AG08395 (cell line): ENCODE measurements around the gene SIK3.
"Not testable (repeated sequence)": the region's sequence is repeated elsewhere in the genome, so short reads cannot be mapped to it uniquely, and the experiment has no call there.

Source experiments
- DNase-seq: peaks from one replicate; pipeline ENCODE4 v3.0.0; 2012; ENCODE audit warnings: mixed read lengths, low spot score

Gene SIK3

GRCh38 chr11:117076941-117077691 is 21.1 kb downstream of the SIK3 start:
- DNase-seq, result no peak

GRCh38 chr11:117075186-117075585 is 23.0 kb downstream of the SIK3 start:
- no peak for DNase-seq

GRCh38 chr11:117074119-117074518 is 24.1 kb downstream of the SIK3 start:
- no peak for DNase-seq

GRCh38 chr11:117073539-117073938 is 24.7 kb downstream of the SIK3 start:
- no peak for DNase-seq

- peak; percentile 88 for DNase-seq
Measured at GRCh38 chr11:117072517-117073461, 25.4 kb downstream of the SIK3 start.

DNA sequence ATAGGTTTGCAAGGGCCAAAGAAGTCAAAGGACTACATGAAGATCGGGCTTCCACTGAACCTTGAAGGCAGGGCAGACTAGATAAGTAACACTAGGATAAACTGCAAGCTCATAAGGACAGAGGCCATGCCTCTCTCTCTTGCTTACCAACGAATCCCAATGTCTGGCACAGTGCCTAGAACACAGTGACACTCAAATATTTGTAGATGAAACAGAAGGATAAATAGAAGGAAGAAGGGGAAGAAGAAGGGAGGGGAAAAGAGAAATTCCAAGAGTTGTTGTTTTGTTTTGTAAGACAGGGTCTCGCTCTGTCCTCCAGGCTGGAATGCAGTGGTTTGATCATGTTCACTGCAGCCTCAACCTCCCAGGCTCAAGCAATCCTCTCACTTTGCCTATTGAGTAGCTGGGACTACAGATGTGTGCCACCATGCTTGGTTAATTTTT is 26.9 kb downstream of the SIK3 start:
- no peak for DNase-seq

DNA sequence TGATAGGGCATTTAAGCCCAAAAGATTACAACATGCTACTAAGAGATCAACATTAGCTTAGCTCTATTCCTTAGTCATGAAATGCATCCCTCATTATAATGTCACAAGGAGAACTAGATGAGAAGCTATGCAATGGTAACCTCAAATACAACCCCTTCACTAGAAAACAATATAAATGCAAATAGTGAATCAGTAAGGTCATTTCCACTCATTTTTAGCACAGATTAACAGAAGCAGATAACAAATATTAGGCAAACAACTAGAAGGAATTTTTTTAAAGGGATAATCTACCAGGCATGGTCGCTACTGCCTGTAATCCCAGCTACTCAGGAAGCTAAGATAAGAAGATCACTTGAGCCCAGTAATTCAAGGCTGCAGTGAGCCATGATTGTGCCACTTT is 28.2 kb downstream of the SIK3 start:
- no peak for DNase-seq

DNA sequence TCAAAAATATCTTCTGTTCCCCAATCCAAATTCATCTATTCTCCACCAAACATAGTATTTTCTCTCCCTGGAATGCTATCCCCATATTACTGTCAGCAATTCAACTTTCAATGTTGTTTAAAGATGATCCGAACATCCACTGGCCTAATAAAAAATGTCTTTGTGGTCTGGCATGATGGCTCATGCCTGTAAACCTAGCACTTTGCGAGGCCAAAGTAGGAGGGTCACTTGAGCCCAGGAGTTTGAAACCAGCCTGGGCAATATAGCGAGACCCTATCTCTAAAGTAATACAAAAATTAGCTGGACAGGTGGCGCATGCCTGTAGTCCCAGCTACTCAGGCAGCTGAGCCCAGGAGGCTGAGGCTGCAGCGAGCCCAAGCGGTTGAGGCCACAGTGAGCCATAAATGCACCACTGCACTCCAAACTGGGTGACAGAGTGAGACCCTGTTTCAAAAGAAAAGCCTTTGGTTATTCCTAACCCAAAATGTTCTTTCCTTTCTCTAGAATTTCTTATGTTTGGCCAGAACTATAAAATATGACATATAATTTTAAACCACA is 29.8 kb downstream of the SIK3 start:
- no peak for DNase-seq

GRCh38 chr11:117066959-117067358 is 31.3 kb downstream of the SIK3 start:
- no peak for DNase-seq

DNA sequence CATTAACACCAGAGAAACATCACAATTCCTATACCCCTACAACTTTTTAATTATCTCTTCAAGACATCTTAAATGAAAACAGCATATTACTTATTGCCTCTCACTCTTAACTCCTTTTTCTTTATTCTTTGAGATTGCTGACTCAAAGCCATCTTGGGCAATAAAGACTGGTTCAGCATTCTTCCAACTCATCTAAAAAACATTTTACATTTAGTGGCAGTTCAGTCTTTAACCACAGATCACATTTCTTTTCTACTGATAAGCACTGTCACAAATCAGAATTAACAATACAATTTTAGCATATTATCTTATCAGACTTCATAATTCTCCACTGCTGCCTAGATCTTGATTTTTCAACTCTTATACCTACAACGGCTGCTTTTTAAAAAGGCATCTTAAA is 34.0 kb downstream of the SIK3 start:
- peak; percentile 61 for DNase-seq

GRCh38 chr11:117062498-117062897 is 35.7 kb downstream of the SIK3 start:
- no peak for DNase-seq

GRCh38 chr11:117061256-117061655 is 37.0 kb downstream of the SIK3 start:
- no peak for DNase-seq

GRCh38 chr11:117059611-117060148 is 38.5 kb downstream of the SIK3 start:
- DNase-seq, result no peak

DNA sequence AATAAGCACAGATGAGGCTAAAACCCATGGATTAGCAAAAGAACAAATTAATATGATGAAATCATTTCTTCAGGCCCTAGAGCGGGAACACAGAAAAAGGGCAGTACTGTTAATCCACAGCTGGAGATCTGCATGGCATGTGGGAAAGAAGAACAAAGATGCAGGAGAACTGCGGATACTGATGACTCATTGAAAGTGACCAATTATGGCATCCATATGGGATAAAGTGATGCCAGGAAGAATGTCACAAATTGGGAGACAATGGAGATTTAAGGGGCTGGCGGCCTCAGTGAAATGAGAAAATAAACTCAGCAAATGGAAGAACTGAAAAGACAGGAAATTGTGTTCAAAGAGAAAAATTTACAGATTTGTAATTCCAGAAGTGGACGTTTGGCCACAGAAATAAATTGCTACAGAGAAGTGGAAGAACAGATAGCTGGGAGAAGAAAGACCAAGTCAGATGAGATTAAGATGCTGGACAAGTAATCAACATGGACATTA is 39.4 kb downstream of the SIK3 start:
- peak; percentile 76 for DNase-seq

DNA sequence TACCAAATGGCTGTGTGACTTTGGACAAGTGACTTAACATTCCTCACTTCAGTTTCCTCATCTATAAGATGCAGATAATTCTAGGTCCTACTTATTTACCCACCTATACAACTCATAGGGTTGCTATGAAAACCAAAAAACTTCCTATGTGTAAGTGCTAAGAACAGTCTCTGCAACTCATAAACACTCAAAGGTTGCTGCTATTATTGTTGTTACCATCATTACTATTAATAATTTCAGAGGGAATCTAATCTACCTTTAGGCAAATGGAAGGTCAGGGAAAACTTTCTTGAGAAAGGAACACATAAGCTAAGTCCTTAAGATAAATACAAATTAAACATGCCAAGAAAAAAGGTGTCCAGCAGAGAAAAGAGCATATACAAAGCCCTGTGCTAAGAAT is 40.5 kb downstream of the SIK3 start:
- DNase-seq, result no peak

GRCh38 chr11:117057317-117057716 is 40.9 kb downstream of the SIK3 start:
- DNase-seq, result no peak

DNA sequence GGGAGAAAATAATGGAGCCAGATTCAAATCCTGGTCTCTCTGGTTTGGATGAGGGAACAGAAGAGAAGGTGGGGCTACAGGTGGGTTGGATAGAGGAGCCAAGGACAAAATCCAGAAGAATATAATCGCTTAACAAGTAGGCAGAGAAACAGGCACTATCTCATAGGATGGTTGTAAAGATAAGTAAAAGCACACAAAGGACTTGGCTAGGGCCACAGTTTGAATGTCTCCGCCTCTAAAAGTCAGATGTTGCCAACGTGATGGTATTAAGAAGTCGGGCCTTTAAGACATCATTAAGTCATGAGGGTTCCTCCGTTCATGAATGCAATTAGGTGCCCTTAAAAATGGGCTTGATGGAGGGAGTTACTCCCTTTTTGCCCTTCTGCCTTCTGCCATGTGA is 42.8 kb downstream of the SIK3 start:
- no peak for DNase-seq

GRCh38 chr11:117054382-117054781 is 43.8 kb downstream of the SIK3 start:
- no peak for DNase-seq

DNA sequence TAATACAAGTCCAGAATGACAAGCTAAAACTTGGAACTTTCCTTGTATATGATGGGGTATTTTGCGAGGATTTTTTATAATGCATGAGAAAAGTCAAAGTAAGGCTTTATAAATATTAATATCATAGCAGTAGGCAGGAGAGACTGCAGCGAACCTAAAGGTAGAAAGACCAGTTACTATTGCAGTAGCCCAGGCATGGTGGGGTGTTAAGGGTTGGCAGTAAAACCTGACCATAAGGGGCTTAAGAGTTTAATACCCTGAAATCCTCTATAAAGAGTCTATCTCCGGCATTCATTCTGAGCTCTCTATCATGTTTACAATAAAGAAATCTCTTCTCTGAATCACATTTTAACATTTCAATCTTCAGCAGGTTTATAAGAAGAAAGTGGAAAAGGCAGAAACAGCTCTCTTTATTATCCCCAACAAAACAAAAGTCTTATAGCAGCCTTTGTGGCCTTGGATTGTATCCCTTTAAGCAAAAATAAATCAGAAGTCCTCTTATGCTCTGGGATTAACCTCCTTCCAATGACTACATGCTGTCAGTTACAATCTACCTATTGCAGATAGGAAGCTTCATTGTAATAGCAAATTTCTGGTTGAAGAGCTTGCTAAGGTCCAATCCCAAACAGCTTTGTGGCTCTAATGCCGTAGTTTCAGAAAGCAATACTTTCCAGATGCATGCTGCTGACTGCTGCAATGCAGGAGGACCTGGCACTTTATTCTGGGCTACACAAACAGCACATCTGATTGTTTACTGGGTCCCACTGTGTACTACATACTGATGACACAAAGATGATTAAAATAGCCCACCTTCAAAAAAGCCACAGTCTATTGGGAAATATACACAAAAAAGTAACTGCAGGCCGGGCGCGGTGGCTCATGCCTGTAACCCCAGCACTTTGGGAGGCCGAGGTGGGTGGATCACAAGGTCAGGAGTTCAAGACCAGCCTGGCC is 45.8 kb downstream of the SIK3 start:
- DNase-seq, result no peak

DNA sequence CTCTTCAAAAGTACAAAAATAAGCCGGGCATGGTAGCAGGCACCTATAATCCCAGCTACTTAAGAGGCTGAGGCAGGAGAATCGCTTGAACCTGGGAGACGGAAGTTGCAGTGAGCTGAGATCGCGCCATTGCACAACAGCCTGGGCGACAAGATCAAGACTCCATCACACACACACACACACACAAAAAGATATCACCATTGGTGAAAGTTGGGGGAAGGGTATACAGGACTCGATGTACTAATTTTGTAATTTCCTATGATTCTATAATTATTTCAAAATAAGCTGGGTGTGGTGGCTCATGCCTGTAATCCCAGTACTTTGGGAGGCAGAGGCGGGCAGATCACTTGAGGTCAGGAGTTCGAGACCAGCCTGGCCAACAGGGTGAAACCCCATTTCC is 48.1 kb downstream of the SIK3 start:
- not testable (repeated sequence) for DNase-seq

DNA sequence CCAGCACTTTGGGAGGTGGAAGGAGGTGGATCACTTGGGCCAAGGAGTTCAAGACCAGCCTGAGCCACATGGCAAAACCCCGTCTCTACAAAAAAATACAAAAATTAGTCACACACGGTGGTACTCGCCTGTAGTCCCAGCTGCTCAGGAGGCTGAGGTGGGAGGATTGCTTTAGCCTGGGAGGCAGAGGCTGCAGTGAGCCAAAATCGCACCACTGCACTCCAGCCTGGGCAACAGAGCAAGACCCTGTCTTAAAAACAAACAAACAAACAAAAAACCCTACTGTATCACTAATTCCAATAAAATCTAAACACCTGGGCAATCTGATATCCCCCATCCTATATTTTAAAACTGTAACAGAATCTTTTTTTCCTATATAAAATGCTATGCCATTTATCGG is 51.6 kb downstream of the SIK3 start:
- DNase-seq, result not testable (repeated sequence)
